WERI-Rb-1 (cell line): Measurements from ENCODE around the gene ATP5PB.

Experiments used
- DNase-seq: peaks from one replicate; pipeline ENCODE4 v3.0.0-alpha.2; 2020
- H3K27ac ChIP-seq: fragments of 250-450 bp; sonication (Bioruptor Pico); 2 replicates; pipeline ENCODE4 v1.5.1; 2020; ENCODE audit warnings: mild to moderate bottlenecking, moderate library complexity
- H3K27me3 ChIP-seq: fragments of 250-450 bp; sonication (Bioruptor Pico); 2 replicates; pipeline ENCODE4 v1.5.1; 2021; ENCODE audit warnings: mild to moderate bottlenecking, low read depth, moderate library complexity; ENCODE audit not compliant: insufficient read depth, severe bottlenecking
- H3K36me3 ChIP-seq: fragments of 250-450 bp; sonication (Bioruptor Pico); 2 replicates; pipeline ENCODE4 v1.5.1; 2020; ENCODE audit warnings: mild to moderate bottlenecking, moderate library complexity
- H3K4me3 ChIP-seq: 2 replicates; pipeline ENCODE4 v1.5.1; 2011; ENCODE audit warnings: low read depth, mild to moderate bottlenecking, control low read depth, low read length
- H3K9me3 ChIP-seq: fragments of 250-450 bp; sonication (Bioruptor Pico); 2 replicates; pipeline ENCODE4 v1.5.1; 2021; ENCODE audit warnings: mild to moderate bottlenecking, moderate library complexity; ENCODE audit not compliant: severe bottlenecking
- TF ChIP-seq, protein P1 (sequence below): IDR thresholded peaks from 2 replicates; pipeline ENCODE4 v1.5.1; 2011; ENCODE audit warnings: low read depth, mild to moderate bottlenecking, control low read depth, inconsistent platforms, low read length

Gene ATP5PB

DNA sequence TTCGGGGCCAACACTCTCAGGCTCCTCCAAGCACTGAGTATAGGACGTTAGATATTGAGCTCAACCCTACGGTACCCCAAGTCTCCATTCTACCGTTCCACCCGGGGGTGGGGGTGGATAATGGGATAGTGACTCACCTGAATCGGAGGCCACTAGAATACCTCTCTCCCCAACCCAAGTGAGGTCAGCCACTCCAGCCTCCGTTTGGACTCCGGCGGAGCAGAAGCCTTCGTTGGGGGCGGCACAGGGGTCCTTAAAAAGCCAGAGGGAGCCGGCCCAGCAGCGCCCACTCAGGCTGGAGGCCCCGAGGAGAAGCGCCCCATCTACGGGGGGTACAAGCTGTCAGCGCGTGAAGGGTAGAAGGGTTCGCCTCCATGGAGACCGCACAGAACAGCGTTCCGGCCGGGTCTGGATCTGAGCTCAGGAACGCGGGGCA lies 764 bp upstream of the ATP5PB start:
- TF ChIP-seq, protein P1, sequence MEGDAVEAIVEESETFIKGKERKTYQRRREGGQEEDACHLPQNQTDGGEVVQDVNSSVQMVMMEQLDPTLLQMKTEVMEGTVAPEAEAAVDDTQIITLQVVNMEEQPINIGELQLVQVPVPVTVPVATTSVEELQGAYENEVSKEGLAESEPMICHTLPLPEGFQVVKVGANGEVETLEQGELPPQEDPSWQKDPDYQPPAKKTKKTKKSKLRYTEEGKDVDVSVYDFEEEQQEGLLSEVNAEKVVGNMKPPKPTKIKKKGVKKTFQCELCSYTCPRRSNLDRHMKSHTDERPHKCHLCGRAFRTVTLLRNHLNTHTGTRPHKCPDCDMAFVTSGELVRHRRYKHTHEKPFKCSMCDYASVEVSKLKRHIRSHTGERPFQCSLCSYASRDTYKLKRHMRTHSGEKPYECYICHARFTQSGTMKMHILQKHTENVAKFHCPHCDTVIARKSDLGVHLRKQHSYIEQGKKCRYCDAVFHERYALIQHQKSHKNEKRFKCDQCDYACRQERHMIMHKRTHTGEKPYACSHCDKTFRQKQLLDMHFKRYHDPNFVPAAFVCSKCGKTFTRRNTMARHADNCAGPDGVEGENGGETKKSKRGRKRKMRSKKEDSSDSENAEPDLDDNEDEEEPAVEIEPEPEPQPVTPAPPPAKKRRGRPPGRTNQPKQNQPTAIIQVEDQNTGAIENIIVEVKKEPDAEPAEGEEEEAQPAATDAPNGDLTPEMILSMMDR = no peak

DNA sequence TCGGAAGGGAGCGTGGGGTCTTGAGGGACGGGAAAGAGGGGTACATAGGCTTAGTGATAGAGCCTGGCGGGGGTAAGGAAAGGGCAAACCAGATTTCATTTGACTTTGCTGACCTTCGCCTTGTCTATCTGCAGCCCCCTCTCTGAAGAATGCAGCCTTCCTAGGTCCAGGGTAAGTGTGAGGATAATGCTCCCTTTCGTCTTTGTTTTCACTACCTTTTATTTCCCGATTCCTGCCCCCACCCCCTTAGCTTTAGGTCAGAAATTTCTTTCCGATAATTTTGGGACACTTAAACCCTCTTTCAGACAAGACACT lies 396 bp downstream of the ATP5PB start:
- no peak for DNase-seq
- no peaks in the 10 kb centered on the region for H3K9me3 ChIP-seq
- no peaks in the 10 kb centered on the region for H3K27me3 ChIP-seq
- TF ChIP-seq, protein P1 = no peak
- H3K36me3 ChIP-seq = peaks cover 33% of the 10 kb centered on the region
- peak overlapping the region; percentile 82 for H3K27ac ChIP-seq
- peak overlapping the region; percentile 100 for H3K4me3 ChIP-seq

More for the DNA sequence above, 764 bp upstream of the ATP5PB start:
- H3K9me3 ChIP-seq = no peaks in the 10 kb centered on the region
- peaks cover 30% of the 10 kb centered on the region for H3K36me3 ChIP-seq
- no peaks in the 10 kb centered on the region for H3K27me3 ChIP-seq
- peak overlapping the region; percentile 59 for H3K27ac ChIP-seq
- no peak for DNase-seq
- peak overlapping the region; percentile 100 for H3K4me3 ChIP-seq

DNA sequence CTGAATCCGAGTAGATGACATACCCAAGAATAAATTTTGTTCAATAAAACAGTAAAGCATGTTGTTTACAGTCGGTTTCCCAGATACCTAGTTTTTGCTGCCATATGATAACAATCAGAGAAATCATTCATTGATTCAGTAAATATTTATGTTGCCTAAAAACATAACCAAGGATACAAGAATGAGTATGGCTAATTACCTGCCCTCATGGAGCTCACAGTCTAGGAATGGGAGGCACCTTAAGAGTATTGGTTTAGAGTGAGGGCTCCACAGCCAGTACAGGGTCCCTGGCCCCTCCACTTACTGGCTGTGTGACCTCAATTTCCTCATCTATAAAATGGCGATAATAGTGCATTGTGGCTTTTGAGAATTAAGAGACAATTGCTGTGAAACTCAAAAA lies 921 bp downstream of the ATP5PB start:
- Histone ChIP-seq H3K9me3 (no peaks in the 10 kb centered on the region), H3K4me3 (peak overlapping the region; percentile 100), H3K27ac (peak overlapping the region; percentile 82; the same call in 1 of the 2 replicates), H3K36me3 (peaks cover 37% of the 10 kb centered on the region), H3K27me3 (no peaks in the 10 kb centered on the region)
- TF ChIP-seq, protein P1 = no peak
- DNase-seq = no peak

DNA sequence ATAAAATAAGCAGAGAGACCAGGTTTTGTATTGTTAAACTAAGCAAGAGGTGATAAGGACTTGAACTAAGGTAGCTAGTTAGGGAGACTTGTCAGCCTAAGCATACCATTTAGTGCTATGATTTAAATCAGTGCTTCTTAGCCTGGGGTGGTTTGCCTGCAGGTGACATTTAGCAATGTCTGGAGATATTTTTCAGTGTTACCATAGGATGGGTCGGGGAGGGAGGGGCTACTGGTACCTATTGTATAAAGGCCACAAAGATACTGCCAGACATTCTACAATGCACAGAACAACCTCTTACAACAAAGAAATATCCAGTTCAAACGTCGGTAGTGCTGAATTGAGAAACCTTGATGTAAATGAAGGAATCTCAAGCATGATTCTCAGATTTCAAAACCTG lies 3.3 kb downstream of the ATP5PB start:
- TF ChIP-seq, protein P1 = no peak
- H3K4me3 ChIP-seq = no peak overlapping the region
- H3K9me3 ChIP-seq = no peaks in the 10 kb centered on the region
- no peaks in the 10 kb centered on the region for H3K27me3 ChIP-seq
- no peak overlapping the region for H3K27ac ChIP-seq
- no peak for DNase-seq
- peaks cover 42% of the 10 kb centered on the region for H3K36me3 ChIP-seq

DNA sequence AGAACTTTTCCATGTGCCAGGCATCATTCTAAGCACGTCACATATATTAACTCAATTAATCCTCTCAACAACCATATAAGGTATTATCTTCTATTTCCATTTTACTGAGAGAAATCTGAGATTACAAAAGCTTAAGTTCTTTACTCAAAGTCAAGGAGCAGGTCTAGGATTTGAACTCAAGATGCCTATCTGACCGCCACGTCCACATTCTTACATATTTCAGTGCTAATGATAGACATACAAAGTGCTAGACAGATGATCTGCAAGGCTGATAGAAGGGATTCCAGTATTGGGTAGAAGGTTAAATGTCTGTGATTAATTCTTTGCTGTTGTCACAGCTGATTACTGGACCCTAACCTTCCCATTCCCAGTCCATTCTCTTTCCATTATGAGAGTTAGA lies 4.4 kb downstream of the ATP5PB start:
- TF ChIP-seq, protein P1 = no peak
- H3K27ac ChIP-seq = no peak overlapping the region
- H3K36me3 ChIP-seq = peaks cover 53% of the 10 kb centered on the region
- no peaks in the 10 kb centered on the region for H3K27me3 ChIP-seq
- DNase-seq = no peak
- no peaks in the 10 kb centered on the region for H3K9me3 ChIP-seq
- H3K4me3 ChIP-seq = no peak overlapping the region

DNA sequence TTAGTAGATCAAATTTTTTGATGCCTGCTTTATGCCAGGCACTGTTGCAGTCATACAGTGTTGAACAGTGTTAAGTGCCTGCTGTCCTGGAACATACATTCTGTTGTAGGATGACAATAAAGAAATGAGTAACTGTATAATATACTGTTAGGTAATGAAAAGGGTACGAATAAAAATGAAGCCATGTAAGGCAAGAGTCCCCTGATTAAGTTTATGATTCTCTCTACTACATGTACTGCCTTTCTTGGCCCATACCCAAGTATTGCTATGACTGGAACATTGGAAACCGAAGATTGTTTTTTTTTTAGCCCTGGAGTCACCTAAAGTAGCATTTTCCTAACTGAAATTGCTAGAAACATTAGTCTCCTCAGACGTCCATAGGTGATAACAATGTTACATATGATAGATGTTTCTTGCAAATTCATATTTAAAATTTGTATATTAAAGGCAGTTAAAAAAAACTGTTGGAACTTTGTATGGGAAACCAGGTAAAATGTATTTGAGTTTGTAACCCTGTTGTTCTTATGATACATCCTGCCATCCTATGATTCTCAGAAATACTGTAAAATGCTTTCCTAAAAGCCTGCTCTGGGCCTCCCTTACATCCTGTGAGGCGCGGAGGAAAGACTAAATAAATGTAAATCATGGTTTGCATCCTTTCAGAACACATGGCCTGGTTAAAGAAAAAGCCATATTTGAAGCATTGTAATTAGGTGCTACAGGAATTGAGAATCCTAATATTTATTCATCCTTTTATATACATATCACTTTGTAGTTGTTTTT lies 5.8 kb downstream of the ATP5PB start:
- no peak for DNase-seq
- H3K9me3 ChIP-seq = no peaks in the 10 kb centered on the region
- TF ChIP-seq, protein P1 = no peak
- no peak overlapping the region for H3K27ac ChIP-seq
- peaks cover 67% of the 10 kb centered on the region for H3K36me3 ChIP-seq
- no peak overlapping the region for H3K4me3 ChIP-seq
- no peaks in the 10 kb centered on the region for H3K27me3 ChIP-seq
